ENCODE data around the gene IQGAP2.

DNA sequence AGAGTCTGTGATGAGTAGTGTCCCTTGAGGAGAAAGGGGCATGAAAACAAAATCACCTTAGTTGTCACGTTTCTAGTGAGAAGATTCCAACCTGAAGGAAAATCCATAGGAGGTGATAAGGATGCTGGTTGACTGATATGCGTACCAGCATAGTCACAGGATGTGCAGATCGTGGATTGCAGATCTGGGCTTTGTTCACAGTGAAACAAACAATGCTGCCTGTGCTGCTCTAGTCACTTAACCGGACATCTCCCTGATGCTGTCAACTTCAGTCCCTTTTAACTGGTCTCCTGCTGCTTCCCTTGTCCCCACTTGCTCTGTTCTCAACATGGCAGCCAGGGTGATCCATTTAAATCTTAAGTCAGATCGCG, 89.7 kb downstream of the IQGAP2 start:
- TF ChIP-seq, protein P1, sequence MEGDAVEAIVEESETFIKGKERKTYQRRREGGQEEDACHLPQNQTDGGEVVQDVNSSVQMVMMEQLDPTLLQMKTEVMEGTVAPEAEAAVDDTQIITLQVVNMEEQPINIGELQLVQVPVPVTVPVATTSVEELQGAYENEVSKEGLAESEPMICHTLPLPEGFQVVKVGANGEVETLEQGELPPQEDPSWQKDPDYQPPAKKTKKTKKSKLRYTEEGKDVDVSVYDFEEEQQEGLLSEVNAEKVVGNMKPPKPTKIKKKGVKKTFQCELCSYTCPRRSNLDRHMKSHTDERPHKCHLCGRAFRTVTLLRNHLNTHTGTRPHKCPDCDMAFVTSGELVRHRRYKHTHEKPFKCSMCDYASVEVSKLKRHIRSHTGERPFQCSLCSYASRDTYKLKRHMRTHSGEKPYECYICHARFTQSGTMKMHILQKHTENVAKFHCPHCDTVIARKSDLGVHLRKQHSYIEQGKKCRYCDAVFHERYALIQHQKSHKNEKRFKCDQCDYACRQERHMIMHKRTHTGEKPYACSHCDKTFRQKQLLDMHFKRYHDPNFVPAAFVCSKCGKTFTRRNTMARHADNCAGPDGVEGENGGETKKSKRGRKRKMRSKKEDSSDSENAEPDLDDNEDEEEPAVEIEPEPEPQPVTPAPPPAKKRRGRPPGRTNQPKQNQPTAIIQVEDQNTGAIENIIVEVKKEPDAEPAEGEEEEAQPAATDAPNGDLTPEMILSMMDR (conservative IDR thresholded peaks at IDR 0.05; ENCODE audit: low read length): no peak
- TF ChIP-seq EZH2phosphoT487 (IDR thresholded peaks at IDR 0.05; ENCODE audit: borderline replicate concordance): no peak
